CD4-positive, CD25-positive, alpha-beta regulatory T cell (primary cell): ENCODE data around the gene C1orf21. TPM values are rescaled to one million over a fixed set of nuclear protein-coding genes. Genes with fewer than 3 reads are reported as not detected.

ENCODE experiments used
- ATAC-seq, 2 donors: fragments of 150-1000 bp; cut with Tn5 transposase; one replicate each; pipeline ENCODE4 v1.10.0; 2021; ENCODE audit warnings: low read depth in 2 of 2, moderate number of reproducible peaks in 2 of 2, moderate library complexity in 1 of 2
- DNase-seq, 3 donors: peaks; one replicate each; pipeline versions ENCODE4 v3.0.0 to v3.0.0-alpha.2; 2012 to 2022; ENCODE audit warnings: mixed read lengths in 1 of 3
- H3K27ac ChIP-seq: one replicate; pipeline ENCODE4 v1.7.0; 2013; ENCODE audit warnings: mild to moderate bottlenecking, low read length; ENCODE audit not compliant: insufficient read depth, poor library complexity, severe bottlenecking
- H3K27me3 ChIP-seq: one replicate; pipeline ENCODE4 v1.7.0; 2013; ENCODE audit warnings: low read length; ENCODE audit not compliant: control insufficient read depth, insufficient read depth
- H3K36me3 ChIP-seq: one replicate; pipeline ENCODE4 v1.7.0; 2013; ENCODE audit warnings: mild to moderate bottlenecking, low read length, moderate library complexity; ENCODE audit not compliant: control insufficient read depth, insufficient read depth
- H3K4me1 ChIP-seq: 2 replicates; pipeline ENCODE4 v1.7.0; 2013; ENCODE audit warnings: mild to moderate bottlenecking, low read length; ENCODE audit not compliant: insufficient read depth, control insufficient read depth, poor library complexity, severe bottlenecking
- H3K4me3 ChIP-seq: one replicate; pipeline ENCODE4 v1.7.0; 2013; ENCODE audit warnings: low read depth, mild to moderate bottlenecking, low read length, moderate library complexity
- H3K9me3 ChIP-seq, 2 experiments: 1 replicate in 1 of 2; 2 replicates in 1 of 2; pipeline ENCODE4 v1.7.0; 2013; ENCODE audit warnings: low read length in 2 of 2, mild to moderate bottlenecking in 1 of 2, moderate library complexity in 1 of 2; ENCODE audit not compliant: control insufficient read depth in 2 of 2
- H3K27ac Mint-ChIP-seq, 3 donors: one replicate each; pipeline ENCODE4 v1.8.0; 2020 to 2022; ENCODE audit warnings: mild to moderate bottlenecking in 3 of 3, mixed read lengths in 3 of 3, moderate library complexity in 2 of 3
- H3K27me3 Mint-ChIP-seq: one replicate; pipeline ENCODE4 v1.8.0; 2022; ENCODE audit warnings: mild to moderate bottlenecking, mixed read lengths
- H3K36me3 Mint-ChIP-seq: one replicate; pipeline ENCODE4 v1.8.0; 2020; ENCODE audit warnings: mixed read lengths
- H3K4me1 Mint-ChIP-seq, 4 donors: one replicate each; pipeline ENCODE4 v1.8.0; 2020 to 2022; ENCODE audit warnings: mixed read lengths in 4 of 4, mild to moderate bottlenecking in 1 of 4
- H3K4me3 Mint-ChIP-seq, 4 donors: one replicate each; pipeline ENCODE4 v1.8.0; 2020 to 2022; ENCODE audit warnings: mild to moderate bottlenecking in 4 of 4, mixed read lengths in 4 of 4, moderate library complexity in 3 of 4
- H3K9me3 Mint-ChIP-seq, 7 donors: one replicate each; pipeline ENCODE4 v1.8.0; 2020 to 2022; ENCODE audit warnings: mixed read lengths in 7 of 7, mild to moderate bottlenecking in 3 of 7, moderate library complexity in 2 of 7
- polyA plus RNA-seq, 4 donors: library from polyadenylated mRNA; unstranded; fragments of 300-500 nt; fragmentation: Illumina TruSeq; gene quantifications; one replicate each; pipeline ENCODE4 v1.2.3, GENCODE V29; 2021
- total RNA-seq: library from RNA; stranded (reverse); gene quantifications from one replicate; pipeline ENCODE4 v1.2.3, GENCODE V29; 2022

C1orf21 gene
- total and polyA plus RNA-seq, 5 donors from 2014 or later: 0.05 to 0.59 TPM; not detected in 3

- no peak overlapping the region for H3K4me3 ChIP-seq
- no peaks in the 10 kb centered on the region for H3K9me3 ChIP-seq
- DNase-seq (no peak), ATAC-seq (no peak)
- no peaks in the 10 kb centered on the region for H3K36me3 ChIP-seq
- no peaks in the 10 kb centered on the region for H3K36me3 Mint-ChIP-seq
- no peak overlapping the region for H3K27ac Mint-ChIP-seq
- H3K4me1 Mint-ChIP-seq: peaks cover 0 to 4% (median 0%) of the 10 kb centered on the region in 4 donors
- H3K9me3 Mint-ChIP-seq: peaks cover 0 to 2% (median 0%) of the 10 kb centered on the region in 7 donors
- H3K27me3 Mint-ChIP-seq: peaks cover 10% of the 10 kb centered on the region
- no peak overlapping the region for H3K4me3 Mint-ChIP-seq
- no peaks in the 10 kb centered on the region for H3K4me1 ChIP-seq
- no peak overlapping the region for H3K27ac ChIP-seq
- H3K27me3 ChIP-seq: peaks cover 7% of the 10 kb centered on the region
Measured at GRCh38 chr1:184356891-184357290, 29.9 kb upstream of the C1orf21 start.

GRCh38 chr1:184358256-184358655 lies 28.6 kb upstream of the C1orf21 start:
- Histone ChIP-seq H3K36me3 (no peaks in the 10 kb centered on the region), H3K4me3 (no peak overlapping the region), H3K9me3 (no peaks in the 10 kb centered on the region), H3K27ac (no peak overlapping the region), H3K27me3 (peaks cover 7% of the 10 kb centered on the region), H3K4me1 (no peaks in the 10 kb centered on the region)
- peaks cover 0 to 4% (median 0%) of the 10 kb centered on the region in 4 donors for H3K4me1 Mint-ChIP-seq
- H3K27me3 Mint-ChIP-seq: peaks cover 10% of the 10 kb centered on the region
- DNase-seq (no peak), ATAC-seq (no peak)
- H3K4me3 Mint-ChIP-seq: no peak overlapping the region
- no peaks in the 10 kb centered on the region for H3K36me3 Mint-ChIP-seq
- H3K9me3 Mint-ChIP-seq: peaks cover 0 to 2% (median 0%) of the 10 kb centered on the region in 7 donors
- H3K27ac Mint-ChIP-seq: no peak overlapping the region

- DNase-seq (no peak), ATAC-seq (no peak)
- no peak overlapping the region for H3K27ac ChIP-seq
- peaks cover 10% of the 10 kb centered on the region for H3K27me3 ChIP-seq
- no peak overlapping the region for H3K4me3 ChIP-seq
- H3K4me3 Mint-ChIP-seq: no peak overlapping the region
- H3K9me3 ChIP-seq: no peaks in the 10 kb centered on the region
- peaks cover 8% of the 10 kb centered on the region for H3K27me3 Mint-ChIP-seq
- H3K4me1 Mint-ChIP-seq: peaks cover 0 to 4% (median 0%) of the 10 kb centered on the region in 4 donors
- H3K36me3 Mint-ChIP-seq: no peaks in the 10 kb centered on the region
- no peaks in the 10 kb centered on the region for H3K4me1 ChIP-seq
- no peaks in the 10 kb centered on the region for H3K36me3 ChIP-seq
- no peak overlapping the region for H3K27ac Mint-ChIP-seq
- H3K9me3 Mint-ChIP-seq: peaks cover 0 to 2% (median 0%) of the 10 kb centered on the region in 7 donors
Measured at GRCh38 chr1:184359909-184360308, 26.9 kb upstream of the C1orf21 start.

DNA sequence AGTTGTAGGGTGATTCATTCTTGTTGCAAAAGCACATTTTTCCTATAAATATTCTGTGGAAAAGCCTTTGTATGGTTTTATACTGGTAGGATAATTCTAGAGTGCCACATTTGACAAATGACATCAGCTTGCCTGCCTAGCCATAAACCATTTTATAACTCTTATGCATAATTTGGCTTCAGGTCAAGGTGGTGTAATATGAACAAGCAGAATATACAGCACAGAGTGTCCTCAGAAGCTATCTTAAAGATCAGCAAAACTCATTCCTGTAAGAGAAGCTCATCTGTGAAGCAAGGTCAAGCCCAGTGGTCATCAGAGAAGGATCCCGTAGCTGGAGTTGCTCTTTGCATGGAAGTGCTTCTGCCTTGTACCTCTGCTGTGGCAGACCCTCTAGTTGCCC lies 24.0 kb upstream of the C1orf21 start:
- Histone ChIP-seq H3K9me3 (no peaks in the 10 kb centered on the region), H3K27me3 (peaks cover 4% of the 10 kb centered on the region), H3K27ac (no peak overlapping the region), H3K4me3 (no peak overlapping the region), H3K36me3 (no peaks in the 10 kb centered on the region), H3K4me1 (no peaks in the 10 kb centered on the region)
- peaks cover 0 to 4% (median 0%) of the 10 kb centered on the region in 4 donors for H3K4me1 Mint-ChIP-seq
- H3K27me3 Mint-ChIP-seq: peaks cover 13% of the 10 kb centered on the region
- no peak for ATAC-seq
- no peaks in the 10 kb centered on the region for H3K9me3 Mint-ChIP-seq
- H3K4me3 Mint-ChIP-seq: no peak overlapping the region
- no peaks in the 10 kb centered on the region for H3K36me3 Mint-ChIP-seq
- H3K27ac Mint-ChIP-seq: no peak overlapping the region
- no peak for DNase-seq

DNA sequence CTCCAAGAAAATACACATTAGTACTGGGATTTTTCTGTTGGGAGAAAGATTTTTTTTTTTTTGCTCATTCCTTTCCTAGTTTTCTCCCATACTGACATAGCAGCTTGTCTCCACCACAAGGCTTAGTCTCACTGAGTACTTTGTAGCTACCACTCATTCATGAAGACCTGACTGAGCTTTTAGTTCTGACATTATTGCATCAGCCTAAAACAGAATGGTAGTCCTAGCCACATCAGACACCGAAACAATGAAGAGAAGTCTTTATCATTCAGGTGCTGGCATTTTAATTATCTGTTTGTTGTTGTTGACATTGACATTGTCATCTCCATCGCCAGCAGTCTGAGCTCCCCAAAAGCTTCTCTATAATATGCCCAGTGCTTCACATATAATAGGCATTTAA lies 21.1 kb upstream of the C1orf21 start:
- DNase-seq: no peak
- Histone ChIP-seq H3K36me3 (no peaks in the 10 kb centered on the region), H3K9me3 (no peaks in the 10 kb centered on the region), H3K27ac (no peak overlapping the region), H3K4me1 (no peaks in the 10 kb centered on the region), H3K4me3 (no peak overlapping the region), H3K27me3 (peaks cover 7% of the 10 kb centered on the region)
- Mint-ChIP-seq H3K36me3 (no peaks in the 10 kb centered on the region), H3K27ac (no peak overlapping the region), H3K27me3 (peaks cover 26% of the 10 kb centered on the region), H3K9me3 (no peaks in the 10 kb centered on the region), H3K4me1 (no peaks in the 10 kb centered on the region), H3K4me3 (no peak overlapping the region)
- no peak for ATAC-seq

GRCh38 chr1:184366997-184367396 lies 19.8 kb upstream of the C1orf21 start:
- no peaks in the 10 kb centered on the region for H3K36me3 Mint-ChIP-seq
- Histone ChIP-seq H3K36me3 (no peaks in the 10 kb centered on the region), H3K27ac (no peak overlapping the region), H3K4me1 (no peaks in the 10 kb centered on the region), H3K9me3 (no peaks in the 10 kb centered on the region), H3K4me3 (no peak overlapping the region), H3K27me3 (peaks cover 7% of the 10 kb centered on the region)
- H3K4me1 Mint-ChIP-seq: no peaks in the 10 kb centered on the region
- H3K4me3 Mint-ChIP-seq: no peak overlapping the region
- peaks cover 20% of the 10 kb centered on the region for H3K27me3 Mint-ChIP-seq
- ATAC-seq (no peak), DNase-seq (no peak)
- no peaks in the 10 kb centered on the region for H3K9me3 Mint-ChIP-seq
- no peak overlapping the region for H3K27ac Mint-ChIP-seq

DNA sequence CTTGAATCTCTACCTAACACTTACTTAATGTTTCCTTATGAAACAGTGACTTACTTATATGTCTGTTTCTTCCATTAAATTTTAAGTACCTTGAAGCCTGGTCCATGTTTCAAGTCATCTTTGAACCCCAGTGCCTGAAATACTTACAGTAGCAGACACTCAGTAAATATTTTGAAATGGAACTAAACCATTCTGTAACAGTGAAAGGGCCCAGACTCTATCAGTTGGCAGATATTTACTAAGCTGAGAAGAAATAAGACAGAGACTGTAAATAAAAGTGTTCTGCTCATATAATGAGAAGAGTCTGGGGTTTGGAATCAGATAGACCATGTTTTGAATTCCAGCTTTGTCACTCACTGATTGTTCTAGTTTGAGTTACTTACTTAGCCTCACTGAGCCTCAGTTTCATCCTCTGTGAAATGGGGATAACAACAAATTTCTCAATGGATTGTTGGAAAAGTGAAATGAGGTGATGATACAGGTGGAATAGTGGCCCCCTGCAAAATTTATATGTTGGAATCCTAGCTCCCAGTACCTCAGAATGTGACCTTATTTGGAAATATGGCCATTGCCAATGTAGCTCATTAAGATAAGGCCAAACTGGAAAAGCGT lies 19.3 kb upstream of the C1orf21 start:
- H3K4me1 ChIP-seq: no peaks in the 10 kb centered on the region
- no peak overlapping the region for H3K4me3 ChIP-seq
- H3K27ac ChIP-seq: no peak overlapping the region
- DNase-seq (no peak), ATAC-seq (no peak)
- peaks cover 7% of the 10 kb centered on the region for H3K27me3 ChIP-seq
- Mint-ChIP-seq H3K36me3 (no peaks in the 10 kb centered on the region), H3K4me3 (no peak overlapping the region), H3K27me3 (peaks cover 20% of the 10 kb centered on the region), H3K4me1 (no peaks in the 10 kb centered on the region), H3K9me3 (no peaks in the 10 kb centered on the region), H3K27ac (no peak overlapping the region)
- H3K9me3 ChIP-seq: no peaks in the 10 kb centered on the region
- H3K36me3 ChIP-seq: no peaks in the 10 kb centered on the region

- no peak overlapping the region for H3K27ac Mint-ChIP-seq
Measured at GRCh38 chr1:184368354-184368753, 18.5 kb upstream of the C1orf21 start.

More at GRCh38 chr1:184368354-184368753, 18.5 kb upstream of the C1orf21 start:
- no peaks in the 10 kb centered on the region for H3K9me3 Mint-ChIP-seq
- H3K4me1 Mint-ChIP-seq: no peaks in the 10 kb centered on the region
- no peak overlapping the region for H3K4me3 ChIP-seq
- no peak overlapping the region for H3K27ac ChIP-seq
- no peak overlapping the region for H3K4me3 Mint-ChIP-seq
- peaks cover 7% of the 10 kb centered on the region for H3K27me3 ChIP-seq
- no peaks in the 10 kb centered on the region for H3K36me3 ChIP-seq
- peaks cover 20% of the 10 kb centered on the region for H3K27me3 Mint-ChIP-seq
- no peaks in the 10 kb centered on the region for H3K4me1 ChIP-seq
- no peaks in the 10 kb centered on the region for H3K36me3 Mint-ChIP-seq
- ATAC-seq (no peak), DNase-seq (no peak)
- no peaks in the 10 kb centered on the region for H3K9me3 ChIP-seq
